HG02943 (cell line): ENCODE results near the gene MKNK1.

Experiments used
- ATAC-seq: cut with Tn5 transposase; IDR thresholded peaks from one replicate; pipeline ENCODE4 v1.9.1; 2021; ENCODE audit warnings: mild to moderate bottlenecking, low read depth, moderate library complexity; ENCODE audit not compliant: unreplicated experiment

MKNK1 gene

GRCh38 chr1:46545784-46546183, 58.3 kb downstream of the MKNK1 start:
- no peak for ATAC-seq

- ATAC-seq, result no peak
Measured at GRCh38 chr1:46544561-46545240, 59.4 kb downstream of the MKNK1 start.

GRCh38 chr1:46543761-46544560, 60.1 kb downstream of the MKNK1 start:
- no peak for ATAC-seq

GRCh38 chr1:46543382-46543760, 60.7 kb downstream of the MKNK1 start:
- ATAC-seq, result no peak

- ATAC-seq, result no peak
Measured at GRCh38 chr1:46539972-46540371, 64.1 kb downstream of the MKNK1 start.

- ATAC-seq, result no peak
Measured at GRCh38 chr1:46538147-46538546, 65.9 kb downstream of the MKNK1 start.

- no peak for ATAC-seq
Measured at GRCh38 chr1:46537651-46538050, 66.4 kb downstream of the MKNK1 start.

GRCh38 chr1:46536527-46536926, 67.5 kb downstream of the MKNK1 start:
- no peak for ATAC-seq

GRCh38 chr1:46535063-46535462, 69.0 kb downstream of the MKNK1 start:
- ATAC-seq, result no peak

GRCh38 chr1:46533179-46533864, 70.7 kb downstream of the MKNK1 start:
- no peak for ATAC-seq

- no peak for ATAC-seq
Measured at GRCh38 chr1:46532498-46533178, 71.4 kb downstream of the MKNK1 start.

- no peak for ATAC-seq
Measured at GRCh38 chr1:46532095-46532494, 72.0 kb downstream of the MKNK1 start.

- no peak for ATAC-seq
Measured at GRCh38 chr1:46530791-46531409, 73.2 kb downstream of the MKNK1 start.

GRCh38 chr1:46530311-46530710, 73.8 kb downstream of the MKNK1 start:
- ATAC-seq, result no peak

- ATAC-seq, result no peak
Measured at GRCh38 chr1:46529031-46529630, 74.9 kb downstream of the MKNK1 start.

- ATAC-seq, result no peak
Measured at GRCh38 chr1:46528297-46528955, 75.6 kb downstream of the MKNK1 start.

- no peak for ATAC-seq
Measured at GRCh38 chr1:46527474-46528296, 76.4 kb downstream of the MKNK1 start.

- no peak for ATAC-seq
Measured at GRCh38 chr1:46526691-46527291, 77.3 kb downstream of the MKNK1 start.
